SU-DHL-6 (cell line): ENCODE measurements around the gene SGPL1.

ENCODE experiments used
- EZH2phosphoT487 ChIP-seq: fragments of 200-600 bp; sonication (generic), shearing (Covaris generic); conservative IDR thresholded peaks from 2 replicates; pipeline ENCODE4 v1.6.1; 2018; ENCODE audit warnings: mild to moderate bottlenecking, antibody characterized with exemption, low read length, moderate library complexity, mixed read lengths
- TF ChIP-seq, protein P1 (sequence below): fragments of 200-600 bp; sonication (generic); IDR thresholded peaks from one replicate; pipeline ENCODE4 v1.5.1; 2017; ENCODE audit warnings: antibody characterized with exemption, mild to moderate bottlenecking, low read length, moderate library complexity; ENCODE audit not compliant: insufficient read depth, poor library complexity, severe bottlenecking

DNA sequence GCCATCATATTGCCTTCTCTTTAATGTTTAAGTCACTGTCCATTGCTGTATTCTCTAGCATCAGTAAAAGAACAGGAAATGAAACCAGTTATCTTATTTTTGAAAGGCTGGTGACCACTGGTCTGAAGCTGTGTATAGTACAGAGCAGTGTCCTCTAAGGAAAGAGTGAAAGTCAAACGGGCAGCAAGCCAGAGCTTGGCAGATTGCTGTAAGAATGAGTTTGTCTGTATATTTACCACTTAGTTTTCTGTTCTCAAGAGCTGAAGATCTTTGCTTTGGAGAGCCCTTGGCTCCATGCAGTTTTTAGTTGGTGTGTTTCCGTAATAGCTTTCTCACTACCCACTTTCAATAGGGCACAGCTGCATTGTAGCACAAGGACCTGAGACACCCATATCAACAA is 40.7 kb downstream of the SGPL1 start:
- TF ChIP-seq, protein P1, sequence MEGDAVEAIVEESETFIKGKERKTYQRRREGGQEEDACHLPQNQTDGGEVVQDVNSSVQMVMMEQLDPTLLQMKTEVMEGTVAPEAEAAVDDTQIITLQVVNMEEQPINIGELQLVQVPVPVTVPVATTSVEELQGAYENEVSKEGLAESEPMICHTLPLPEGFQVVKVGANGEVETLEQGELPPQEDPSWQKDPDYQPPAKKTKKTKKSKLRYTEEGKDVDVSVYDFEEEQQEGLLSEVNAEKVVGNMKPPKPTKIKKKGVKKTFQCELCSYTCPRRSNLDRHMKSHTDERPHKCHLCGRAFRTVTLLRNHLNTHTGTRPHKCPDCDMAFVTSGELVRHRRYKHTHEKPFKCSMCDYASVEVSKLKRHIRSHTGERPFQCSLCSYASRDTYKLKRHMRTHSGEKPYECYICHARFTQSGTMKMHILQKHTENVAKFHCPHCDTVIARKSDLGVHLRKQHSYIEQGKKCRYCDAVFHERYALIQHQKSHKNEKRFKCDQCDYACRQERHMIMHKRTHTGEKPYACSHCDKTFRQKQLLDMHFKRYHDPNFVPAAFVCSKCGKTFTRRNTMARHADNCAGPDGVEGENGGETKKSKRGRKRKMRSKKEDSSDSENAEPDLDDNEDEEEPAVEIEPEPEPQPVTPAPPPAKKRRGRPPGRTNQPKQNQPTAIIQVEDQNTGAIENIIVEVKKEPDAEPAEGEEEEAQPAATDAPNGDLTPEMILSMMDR: no peak
- TF ChIP-seq EZH2phosphoT487: no peak
